ENCODE results near the gene PKD2.
"Not testable (repeated sequence)": the region's sequence is repeated elsewhere in the genome, so short reads cannot be mapped to it uniquely, and the experiment has no call there.

PKD2 gene

DNA sequence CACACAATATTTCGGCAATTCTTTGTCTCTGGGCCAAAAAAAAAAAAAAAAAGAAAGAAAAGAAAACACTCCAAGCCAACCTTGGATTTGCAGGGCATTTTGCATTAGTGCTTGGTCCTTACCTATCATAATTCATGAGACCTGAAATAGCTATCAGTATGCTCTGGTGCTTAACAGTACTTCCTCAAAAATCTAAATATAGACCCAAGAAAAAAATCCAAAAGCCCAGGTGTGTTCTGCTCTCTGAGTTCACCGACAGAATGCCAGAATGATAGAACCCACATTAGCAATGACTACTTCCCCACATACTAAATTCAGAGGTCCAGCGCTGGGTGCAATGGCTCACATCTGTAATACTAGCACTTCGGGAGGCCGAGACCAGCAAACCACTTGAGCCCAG lies 108.2 kb downstream of the PKD2 start:
- DNase-seq (ENCODE audit: low read depth in 2 of 2): no peak

GRCh38 chr4:88119943-88120342 lies 112.5 kb downstream of the PKD2 start:
- DNase-seq (ENCODE audit: low read depth in 2 of 2): no peak

GRCh38 chr4:88122260-88122659 lies 114.8 kb downstream of the PKD2 start:
- not testable (repeated sequence) for DNase-seq (ENCODE audit: low read depth in 2 of 2)

Measured in stimulated activated CD4-positive, alpha-beta T cell treated with anti-CD3 and anti-CD28 coated beads, Interleukin-15, amount 100 ng/mL, for 48 hours (primary cell).